COR-L47 (cell line): ENCODE data around the gene NDUFA6.
"Not testable (repeated sequence)": the region's sequence is repeated elsewhere in the genome, so short reads cannot be mapped to it uniquely, and the experiment has no call there.

Experiments
- DNase-seq: peaks from one replicate; lab custom pipeline; 2025; lab: John Stamatoyannopoulos, UW

The NDUFA6 gene

DNA sequence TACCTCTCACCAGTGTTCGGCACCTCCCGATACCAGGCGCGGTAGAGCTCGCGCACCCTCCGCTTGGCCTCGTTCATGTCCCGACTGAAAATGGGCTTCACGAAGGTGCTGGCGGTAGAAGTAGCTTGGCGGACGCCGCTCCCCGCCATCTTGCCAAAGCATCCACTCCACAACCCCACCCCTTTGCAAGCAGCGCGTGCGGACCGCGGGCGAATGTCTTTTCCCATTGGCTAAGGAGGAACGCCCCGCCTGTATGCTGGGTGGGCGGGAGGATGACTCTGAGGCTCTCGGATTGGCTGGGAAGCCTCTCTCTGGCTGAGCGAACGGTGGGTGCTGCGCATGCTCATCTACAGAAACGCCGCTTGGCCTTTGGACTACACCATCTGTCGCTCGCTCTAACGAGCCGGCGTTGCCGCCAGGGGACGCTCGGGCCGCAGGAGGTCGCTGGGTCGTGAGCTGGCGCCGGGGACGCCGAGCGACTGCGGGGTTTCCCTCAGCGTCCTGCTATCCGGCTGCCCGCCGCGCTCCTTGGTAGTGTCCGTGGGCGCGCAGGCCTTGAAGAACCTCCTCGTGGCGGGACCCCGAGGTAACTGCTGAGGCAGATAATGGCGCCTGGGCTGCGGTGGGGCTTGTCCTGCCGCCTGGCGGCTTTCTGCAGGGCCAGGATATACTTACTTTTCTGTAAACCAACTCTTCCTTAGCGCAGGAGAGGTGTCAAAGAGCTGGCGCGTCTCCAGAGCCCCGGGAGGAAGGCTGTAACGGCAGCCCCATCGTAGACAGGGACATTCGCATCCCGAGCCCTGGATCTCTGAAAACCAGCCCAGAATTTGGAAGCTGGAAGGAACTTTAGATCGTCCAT is at the start of gene NDUFA6:
Gene NDUFA6, minus strand, starts transcription at position 177 of the 859 bp plus-strand sequence. Its CDS starts 28 bp downstream, at position 149.
- DNase-seq, result peak; percentile 99

- not testable (repeated sequence) for DNase-seq
Observed at GRCh38 chr22:42140153-42140552, 49.6 kb upstream of the NDUFA6 start.

- DNase-seq, result not testable (repeated sequence)
Observed at GRCh38 chr22:42139508-42139907, 48.9 kb upstream of the NDUFA6 start.

DNA sequence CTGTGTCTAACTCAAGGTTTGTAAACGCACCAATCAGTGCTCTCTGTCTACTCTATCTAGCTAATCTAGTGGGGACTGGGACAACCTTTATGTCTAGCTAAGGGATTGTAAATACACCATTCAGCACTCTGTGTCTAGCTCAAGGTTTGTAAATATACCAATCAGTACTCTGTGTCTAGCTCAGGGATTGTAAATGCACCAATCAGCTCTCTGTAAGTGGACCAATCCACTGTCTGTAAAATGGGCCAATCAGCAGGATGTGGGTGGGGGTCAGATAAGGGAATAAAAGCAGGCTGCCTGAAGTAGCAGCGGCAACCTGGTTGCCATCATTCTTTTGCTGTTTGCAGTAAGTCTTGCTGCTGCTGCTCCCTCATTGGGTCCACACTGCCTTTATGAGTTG is 48.4 kb upstream of the NDUFA6 start:
- no peak for DNase-seq

DNA sequence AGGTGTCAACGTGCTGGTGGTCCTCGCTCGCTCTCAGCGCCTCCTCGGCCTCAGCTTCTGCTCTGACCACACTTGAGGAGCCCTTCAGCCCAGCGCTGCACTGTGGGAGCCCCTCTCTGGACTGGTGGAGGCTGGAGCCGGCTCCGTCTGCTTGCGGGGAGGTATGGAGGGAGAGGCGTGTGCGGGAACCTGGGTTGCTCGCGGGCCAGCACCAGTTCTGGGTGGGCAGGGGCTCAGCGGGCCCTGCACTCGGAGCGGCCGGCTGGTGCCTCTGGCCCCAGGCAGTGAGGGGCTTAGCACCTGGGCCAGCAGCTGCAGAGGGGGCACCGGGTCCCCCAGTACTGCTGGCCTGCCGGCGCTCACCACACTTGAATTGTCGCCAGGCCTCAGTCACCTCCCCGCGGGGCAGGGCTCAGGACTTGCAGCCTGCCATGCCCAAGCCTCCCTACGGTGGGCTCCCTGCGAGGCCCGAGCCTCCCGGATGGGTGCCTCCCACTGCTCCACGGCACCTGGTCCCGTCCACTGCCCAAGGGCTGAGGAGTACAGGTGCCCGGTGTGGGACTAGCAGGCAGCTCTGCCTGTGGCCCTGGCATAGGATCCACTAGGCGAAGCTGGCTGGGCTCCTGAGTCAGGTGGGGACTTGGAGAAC is 47.7 kb upstream of the NDUFA6 start:
- no peak for DNase-seq

GRCh38 chr22:42135688-42136087 is 45.1 kb upstream of the NDUFA6 start:
- DNase-seq, result not testable (repeated sequence)

DNA sequence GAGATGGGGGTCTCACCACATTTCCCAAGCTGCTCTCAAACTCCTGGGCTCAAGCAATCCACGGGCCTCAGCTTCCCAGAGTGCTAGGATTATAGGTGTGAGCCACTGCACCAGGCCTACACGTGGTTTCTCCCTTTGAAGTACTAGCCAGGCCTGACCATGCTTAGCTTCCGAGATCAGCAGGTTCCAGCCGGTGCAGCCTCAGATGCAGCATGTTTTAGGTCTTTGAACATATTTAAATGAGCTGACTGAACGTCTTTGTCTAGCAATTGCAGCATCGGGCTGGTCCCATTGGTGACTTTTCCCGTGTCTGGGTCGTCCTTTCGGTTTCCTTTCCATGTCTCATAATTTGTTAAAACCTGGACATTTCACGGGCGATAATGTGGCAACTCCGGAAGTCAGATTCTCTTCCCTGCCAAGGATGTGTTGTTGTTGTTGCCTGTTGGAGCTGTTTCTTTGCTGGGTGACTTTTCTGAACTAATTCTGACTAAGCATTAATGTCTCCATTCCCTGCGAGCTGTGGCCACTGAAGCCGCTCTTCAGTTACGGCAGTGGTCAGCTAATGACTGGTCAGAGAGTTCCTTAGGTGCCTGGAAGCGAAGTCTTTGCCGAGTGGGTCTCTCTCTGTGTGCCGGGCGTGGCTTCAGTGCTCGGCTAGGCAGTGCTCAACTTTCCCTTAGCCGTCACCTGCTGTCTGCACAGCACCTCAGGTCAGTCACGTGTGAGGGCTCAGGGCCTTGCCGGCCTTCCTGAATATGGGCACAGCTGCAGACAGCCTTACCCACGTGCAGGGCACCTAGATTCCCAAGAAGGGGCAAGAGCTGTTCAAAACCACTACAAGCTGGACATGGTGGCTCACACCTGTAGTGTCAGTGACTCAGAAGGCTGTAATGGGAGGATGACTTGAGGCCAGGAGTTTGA is 43.8 kb upstream of the NDUFA6 start:
- no peak for DNase-seq

DNA sequence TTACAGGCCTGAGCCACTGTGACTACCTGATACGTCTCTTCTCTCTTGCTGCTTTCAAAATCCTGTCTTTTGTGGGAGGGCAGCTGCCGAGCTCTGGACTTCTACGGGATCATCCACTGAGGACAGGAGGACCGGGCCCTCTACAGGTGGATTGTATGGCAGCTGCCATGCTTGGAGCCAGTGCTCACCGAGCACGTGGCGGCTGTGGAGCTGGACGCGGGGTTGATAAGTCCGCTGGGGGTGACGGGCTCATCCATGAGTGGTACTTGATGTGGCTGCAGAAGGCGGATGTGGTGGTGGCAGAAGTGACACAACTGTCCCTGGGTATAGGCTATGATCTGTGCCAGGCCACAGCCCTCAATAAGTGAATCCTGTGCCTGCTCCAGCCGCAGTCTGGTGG is 41.9 kb upstream of the NDUFA6 start:
- DNase-seq, result no peak

DNA sequence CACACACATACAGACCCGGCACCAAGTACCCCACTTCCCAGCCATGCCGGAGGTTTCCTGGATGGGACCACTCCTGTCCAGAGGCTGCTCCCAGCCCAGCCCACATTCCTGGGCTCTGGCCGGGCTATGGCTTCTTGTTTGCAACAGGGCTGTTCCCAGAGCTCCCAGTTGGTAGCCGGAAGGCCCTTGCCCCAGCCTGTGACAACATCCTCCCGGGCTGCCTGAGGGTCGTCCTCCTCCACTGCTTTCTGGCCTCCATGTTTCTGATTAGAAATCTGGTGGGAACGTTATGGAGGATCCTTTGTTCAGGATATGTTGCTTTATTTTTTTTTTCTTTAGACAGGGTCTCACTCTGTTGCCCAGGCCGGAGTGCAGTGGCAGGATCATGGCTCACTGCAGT is 41.0 kb upstream of the NDUFA6 start:
- DNase-seq, result no peak

DNA sequence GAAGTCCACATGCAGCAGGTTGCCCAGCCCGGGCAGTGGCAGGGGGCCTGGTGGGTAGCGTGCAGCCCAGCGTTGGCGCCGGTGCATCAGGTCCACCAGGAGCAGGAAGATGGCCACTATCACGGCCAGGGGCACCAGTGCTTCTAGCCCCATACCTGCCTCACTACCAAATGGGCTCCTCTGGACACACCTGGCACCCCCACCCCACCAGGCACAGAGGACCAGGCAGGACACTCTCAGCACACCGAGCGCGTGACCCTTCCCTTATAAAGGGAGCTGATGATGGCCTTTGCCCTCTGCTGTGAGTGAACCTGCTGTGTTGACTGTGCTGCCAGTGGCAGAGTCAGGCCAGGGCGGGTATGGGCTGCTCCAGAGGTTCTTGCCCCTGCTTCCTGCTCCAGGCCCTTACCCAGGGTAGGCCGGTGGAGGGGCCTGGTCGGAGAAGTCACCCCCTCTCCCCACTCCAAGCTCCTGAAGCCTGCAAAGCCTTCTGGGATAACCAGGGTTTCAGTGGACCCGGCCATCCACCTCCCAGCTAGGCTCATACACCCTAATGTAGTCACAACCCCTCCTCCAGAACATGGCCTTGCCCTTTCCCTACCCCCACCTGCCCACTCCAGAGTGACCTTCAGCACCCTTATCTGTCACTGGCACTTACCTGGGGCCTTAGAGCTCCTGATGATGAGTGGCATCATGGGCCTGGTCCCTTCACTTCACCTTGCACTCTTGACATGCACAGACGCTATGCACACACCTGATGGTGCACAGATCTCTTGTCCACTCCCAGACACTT is 40.3 kb upstream of the NDUFA6 start, which contains the start of gene CYP2D6:
Gene CYP2D6, minus strand, starts transcription at position 172 of the 793 bp plus-strand sequence. Its CDS starts 19 bp downstream, at position 153.
- DNase-seq, result not testable (repeated sequence)

DNA sequence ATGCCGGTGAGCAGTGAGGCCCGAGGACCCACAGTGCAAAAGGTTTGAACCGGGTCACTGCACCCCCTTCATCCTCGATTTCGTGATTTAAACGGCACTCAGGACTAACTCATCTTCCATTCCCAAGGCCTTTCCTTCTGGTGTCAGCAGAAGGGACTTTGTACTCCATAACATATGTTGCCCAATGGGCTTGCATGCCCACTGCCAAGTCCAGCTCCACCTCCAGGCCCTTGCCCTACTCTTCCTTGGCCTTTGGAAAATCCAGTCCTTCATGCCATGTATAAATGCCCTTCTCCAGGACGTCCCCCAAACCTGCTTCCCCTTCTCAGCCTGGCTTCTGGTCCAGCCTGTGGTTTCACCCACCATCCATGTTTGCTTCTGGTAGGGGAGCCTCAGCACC is 39.6 kb upstream of the NDUFA6 start:
- DNase-seq, result not testable (repeated sequence)

DNA sequence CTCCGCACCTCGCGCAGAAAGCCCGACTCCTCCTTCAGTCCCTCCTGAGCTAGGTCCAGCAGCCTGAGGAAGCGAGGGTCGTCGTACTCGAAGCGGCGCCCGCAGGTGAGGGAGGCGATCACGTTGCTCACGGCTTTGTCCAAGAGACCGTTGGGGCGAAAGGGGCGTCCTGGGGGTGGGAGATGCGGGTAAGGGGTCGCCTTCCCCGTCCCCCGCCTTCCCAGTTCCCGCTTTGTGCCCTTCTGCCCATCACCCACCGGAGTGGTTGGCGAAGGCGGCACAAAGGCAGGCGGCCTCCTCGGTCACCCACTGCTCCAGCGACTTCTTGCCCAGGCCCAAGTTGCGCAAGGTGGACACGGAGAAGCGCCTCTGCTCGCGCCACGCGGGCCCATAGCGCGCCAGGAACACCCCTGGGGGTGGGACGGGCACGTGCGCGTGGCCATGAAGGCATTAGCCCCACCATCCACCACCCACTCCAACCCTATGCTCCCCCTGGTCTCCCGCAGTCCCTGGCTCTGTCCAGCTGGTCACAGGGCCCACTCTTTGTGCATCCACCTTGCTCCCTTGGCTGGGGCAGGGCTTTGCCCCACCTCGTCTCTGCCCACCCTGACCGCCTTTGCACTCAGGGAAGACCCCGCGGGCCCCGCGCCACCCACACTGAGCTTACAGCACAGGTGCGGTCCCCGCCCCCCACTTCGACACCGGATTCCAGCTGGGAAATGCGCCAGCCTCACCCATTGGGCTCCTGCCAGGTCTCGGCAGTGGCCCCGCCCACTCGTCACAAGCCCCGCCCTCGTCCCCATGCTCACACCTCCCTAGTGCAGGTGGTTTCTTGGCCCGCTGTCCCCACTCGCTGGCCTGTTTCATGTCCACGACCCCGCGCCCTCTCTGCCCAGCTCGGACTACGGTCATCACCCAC is 38.5 kb upstream of the NDUFA6 start:
- peak; percentile 30 for DNase-seq

DNA sequence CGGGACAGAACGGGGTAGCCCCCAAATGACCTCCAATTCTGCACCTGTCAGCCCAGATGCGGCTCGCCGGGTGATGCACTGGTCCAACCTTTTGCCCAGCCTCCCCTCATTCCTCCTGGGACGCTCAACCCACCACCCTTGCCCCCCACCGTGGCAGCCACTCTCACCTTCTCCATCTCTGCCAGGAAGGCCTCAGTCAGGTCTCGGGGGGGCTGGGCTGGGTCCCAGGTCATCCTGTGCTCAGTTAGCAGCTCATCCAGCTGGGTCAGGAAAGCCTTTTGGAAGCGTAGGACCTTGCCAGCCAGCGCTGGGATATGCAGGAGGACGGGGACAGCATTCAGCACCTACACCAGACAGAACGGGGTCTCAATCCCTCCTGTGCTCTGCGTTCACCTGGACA is 37.4 kb upstream of the NDUFA6 start:
- not testable (repeated sequence) for DNase-seq

DNA sequence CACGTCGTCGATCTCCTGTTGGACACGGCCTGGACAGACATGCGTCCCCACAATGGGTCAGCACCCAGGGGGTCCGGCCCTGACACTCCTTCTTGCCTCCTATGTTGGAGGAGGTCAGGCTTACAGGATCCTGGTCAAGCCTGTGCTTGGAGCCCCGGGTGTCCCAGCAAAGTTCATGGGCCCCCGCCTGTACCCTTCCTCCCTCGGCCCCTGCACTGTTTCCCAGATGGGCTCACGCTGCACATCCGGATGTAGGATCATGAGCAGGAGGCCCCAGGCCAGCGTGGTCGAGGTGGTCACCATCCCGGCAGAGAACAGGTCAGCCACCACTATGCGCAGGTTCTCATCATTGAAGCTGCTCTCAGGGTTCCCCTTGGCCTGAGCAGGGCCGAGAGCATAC is 37.0 kb upstream of the NDUFA6 start:
- no peak for DNase-seq

DNA sequence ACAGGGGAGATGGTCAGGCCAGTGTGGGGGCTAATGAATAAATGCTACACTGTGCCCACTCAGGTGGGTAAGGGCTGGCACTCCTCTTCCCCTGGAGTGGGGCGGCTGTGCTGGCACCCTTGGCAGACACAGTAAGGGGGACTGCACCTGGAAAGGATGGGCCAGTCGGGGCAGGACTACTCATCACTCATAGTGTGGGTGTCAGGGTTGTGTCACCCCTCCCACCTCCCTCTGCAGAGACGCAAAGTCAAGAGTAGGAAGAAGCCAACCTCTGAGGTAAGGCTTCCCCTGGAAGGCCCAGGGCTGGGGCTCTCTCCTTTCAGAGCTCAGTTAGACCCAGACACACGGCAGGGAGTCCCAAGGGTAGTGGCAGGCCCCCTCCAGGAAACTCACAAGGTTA is 33.0 kb upstream of the NDUFA6 start:
- not testable (repeated sequence) for DNase-seq

- not testable (repeated sequence) for DNase-seq
Observed at GRCh38 chr22:42120231-42121021, 29.9 kb upstream of the NDUFA6 start.

GRCh38 chr22:42116848-42117424 is 26.4 kb upstream of the NDUFA6 start:
- no peak for DNase-seq

DNA sequence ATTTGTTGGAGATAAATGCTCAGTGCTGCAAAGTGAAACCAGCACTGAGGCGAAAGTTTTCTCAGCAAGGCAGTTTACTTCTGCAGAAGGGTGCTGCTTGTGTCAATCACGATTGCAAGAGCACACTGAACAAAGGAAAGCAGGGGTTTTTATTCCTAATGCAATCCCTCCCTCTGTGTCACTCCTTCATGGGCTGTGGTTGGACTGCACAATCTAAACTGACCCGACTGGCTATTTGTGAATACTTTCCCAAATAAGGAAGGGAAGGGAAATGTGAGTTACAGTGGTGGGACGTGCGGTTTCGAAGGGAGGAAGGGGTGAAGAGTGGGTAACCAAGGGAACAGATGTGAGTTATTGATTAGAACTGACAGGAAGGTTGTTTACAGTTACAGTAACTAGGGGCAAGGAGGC is 24.9 kb upstream of the NDUFA6 start:
- DNase-seq, result not testable (repeated sequence)

DNA sequence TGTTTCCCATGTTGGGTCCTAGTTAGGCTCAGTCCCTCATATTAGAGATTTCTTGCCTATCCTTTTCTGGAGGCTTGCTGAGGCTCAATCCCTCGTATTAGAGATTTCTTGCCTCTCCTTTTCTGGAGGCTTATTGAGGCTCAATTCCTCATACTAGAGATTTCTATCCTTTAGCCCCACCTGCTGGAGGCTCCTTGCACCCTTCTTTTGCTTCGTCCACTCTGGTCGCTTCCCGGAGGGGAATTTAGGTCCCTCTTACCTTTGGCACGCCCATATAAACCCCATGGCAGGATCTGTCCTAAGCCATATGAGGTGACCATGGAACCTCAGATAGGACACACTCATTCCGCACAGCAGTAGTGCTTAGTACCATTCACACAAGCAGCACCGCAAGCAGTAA is 24.1 kb upstream of the NDUFA6 start:
- peak; percentile 19 for DNase-seq
